Fibroblast of pulmonary artery (primary cell): ENCODE results near the gene FAM120B.

Source experiments
- DNase-seq: peaks from one replicate; pipeline ENCODE4 v3.0.0-alpha.2; 2010; ENCODE audit warnings: low read depth
- H3K4me3 ChIP-seq: replicated peaks from 2 replicates; pipeline ENCODE4 v1.5.1; 2011; ENCODE audit warnings: low read depth, mild to moderate bottlenecking, control low read depth, low read length, moderate library complexity
- CTCF ChIP-seq: IDR thresholded peaks from 2 replicates; pipeline ENCODE4 v1.5.1; 2011; ENCODE audit warnings: mild to moderate bottlenecking, control low read depth, low read length, inconsistent platforms; ENCODE audit errors: missing control alignments

Gene FAM120B

GRCh38 chr6:170284126-170284773 lies 22.3 kb upstream of the FAM120B start:
- DNase-seq: no peak
- no peak overlapping the region for H3K4me3 ChIP-seq
- TF ChIP-seq CTCF: no peak

GRCh38 chr6:170284866-170285469 lies 21.6 kb upstream of the FAM120B start:
- TF ChIP-seq CTCF: no peak
- DNase-seq: no peak
- H3K4me3 ChIP-seq: no peak overlapping the region

- no peak for TF ChIP-seq CTCF
- no peak overlapping the region for H3K4me3 ChIP-seq
- DNase-seq: no peak
Observed at GRCh38 chr6:170285482-170285881, 21.1 kb upstream of the FAM120B start.

GRCh38 chr6:170286246-170286933 lies 20.2 kb upstream of the FAM120B start:
- TF ChIP-seq CTCF: no peak
- no peak overlapping the region for H3K4me3 ChIP-seq
- peak; percentile 74 for DNase-seq

GRCh38 chr6:170286934-170287265 lies 19.7 kb upstream of the FAM120B start:
- no peak overlapping the region for H3K4me3 ChIP-seq
- TF ChIP-seq CTCF: no peak
- no peak for DNase-seq

- DNase-seq: no peak
- TF ChIP-seq CTCF: no peak
- H3K4me3 ChIP-seq: no peak overlapping the region
Observed at GRCh38 chr6:170287371-170287876, 19.1 kb upstream of the FAM120B start.
